Measurements from ENCODE around the gene CAMK4.

- TF ChIP-seq CTCF (IDR thresholded peaks at IDR 0.05) (no peak), EP300 (IDR thresholded peaks at IDR 0.05) (no peak)
Observed at GRCh38 chr5:111472579-111472978, 248.4 kb downstream of the CAMK4 start.
